DMS53 treated with DMSO at 0.1 percent for 48 hours (cell line): ENCODE measurements around the gene PBX3.

Source experiments
- DNase-seq: peaks from one replicate; lab custom pipeline; 2025; ENCODE audit not compliant: unreplicated experiment; lab: John Stamatoyannopoulos, UW

PBX3 gene

DNA sequence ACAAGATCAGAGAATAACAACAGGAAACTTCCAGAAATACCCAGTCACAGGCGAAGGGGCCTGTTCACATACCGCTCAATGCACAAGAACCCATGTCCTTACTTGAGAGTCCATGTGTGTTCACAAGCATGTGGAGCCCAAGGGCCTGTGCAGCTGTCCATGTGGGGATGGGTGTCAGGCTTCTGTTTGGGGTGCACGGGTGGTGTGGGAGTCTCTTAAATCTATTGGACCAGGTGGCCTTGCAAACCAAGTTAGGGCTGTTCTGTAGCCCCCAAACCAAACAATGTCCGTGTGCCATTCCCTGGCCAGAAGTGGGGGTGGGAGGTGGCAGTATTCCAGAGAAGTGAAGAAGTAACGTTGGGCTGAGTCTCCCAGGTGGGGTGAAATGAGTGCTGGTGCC, 222.3 kb downstream of the PBX3 start:
- no peak for DNase-seq

DNA sequence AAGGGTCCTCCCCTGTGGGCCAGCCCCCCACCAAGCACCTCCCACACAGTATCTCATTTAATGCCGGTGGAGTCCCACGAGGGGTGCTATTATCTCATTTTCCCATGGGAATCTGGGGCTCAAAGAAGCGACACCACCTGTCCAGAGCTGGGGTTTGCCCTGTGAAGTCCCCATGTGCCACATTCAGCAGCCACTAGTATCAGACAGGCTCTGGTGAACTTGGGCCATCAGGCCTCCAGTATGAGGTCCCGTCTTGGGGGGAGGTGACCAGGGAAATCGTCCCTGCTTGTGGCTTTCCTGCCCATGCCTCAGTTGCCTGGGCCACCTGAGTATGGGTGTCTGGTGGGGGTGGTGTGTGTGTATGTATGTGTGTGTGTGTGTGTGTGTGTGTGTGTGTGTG, 222.7 kb downstream of the PBX3 start:
- no peak for DNase-seq

DNA sequence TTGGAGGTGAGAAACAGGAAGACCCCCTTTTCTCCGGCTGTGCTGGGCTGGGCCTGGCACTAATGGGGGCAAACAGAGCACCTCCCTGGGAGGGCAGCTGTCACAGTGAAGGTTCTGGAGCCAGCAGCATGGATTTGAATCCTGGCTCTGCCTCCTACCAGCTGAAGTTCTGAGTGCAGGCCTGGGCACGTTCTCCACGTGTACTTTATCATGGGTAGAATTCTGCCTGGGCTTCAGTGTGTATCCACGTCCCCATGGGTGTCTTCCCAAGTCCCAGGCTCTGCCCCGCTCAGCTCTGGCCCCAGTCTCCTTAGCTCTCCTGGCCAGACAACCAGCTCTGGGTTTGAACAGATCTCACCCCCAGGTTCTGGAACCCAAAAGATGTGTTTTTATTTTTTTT, 223.2 kb downstream of the PBX3 start:
- no peak for DNase-seq

DNA sequence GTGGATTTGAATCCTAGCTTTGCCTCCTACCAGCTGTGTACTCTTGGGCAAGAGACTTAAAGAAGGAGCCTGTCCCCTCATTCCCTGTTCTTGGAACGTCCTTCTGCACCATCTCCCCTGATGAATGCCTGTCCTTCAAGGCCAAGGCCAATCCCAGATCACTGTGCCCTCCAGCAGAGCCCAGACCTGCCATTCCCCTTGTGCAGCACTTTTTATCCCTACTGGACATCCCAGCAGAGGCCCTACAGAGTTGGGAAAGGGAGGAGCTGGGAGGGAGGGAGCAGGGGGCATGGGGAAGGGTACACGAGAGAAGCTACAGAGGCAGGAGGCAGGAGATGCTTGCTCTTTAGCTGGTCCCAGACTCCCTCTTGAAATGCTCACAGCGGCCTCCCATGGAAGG, 223.9 kb downstream of the PBX3 start:
- no peak for DNase-seq

DNA sequence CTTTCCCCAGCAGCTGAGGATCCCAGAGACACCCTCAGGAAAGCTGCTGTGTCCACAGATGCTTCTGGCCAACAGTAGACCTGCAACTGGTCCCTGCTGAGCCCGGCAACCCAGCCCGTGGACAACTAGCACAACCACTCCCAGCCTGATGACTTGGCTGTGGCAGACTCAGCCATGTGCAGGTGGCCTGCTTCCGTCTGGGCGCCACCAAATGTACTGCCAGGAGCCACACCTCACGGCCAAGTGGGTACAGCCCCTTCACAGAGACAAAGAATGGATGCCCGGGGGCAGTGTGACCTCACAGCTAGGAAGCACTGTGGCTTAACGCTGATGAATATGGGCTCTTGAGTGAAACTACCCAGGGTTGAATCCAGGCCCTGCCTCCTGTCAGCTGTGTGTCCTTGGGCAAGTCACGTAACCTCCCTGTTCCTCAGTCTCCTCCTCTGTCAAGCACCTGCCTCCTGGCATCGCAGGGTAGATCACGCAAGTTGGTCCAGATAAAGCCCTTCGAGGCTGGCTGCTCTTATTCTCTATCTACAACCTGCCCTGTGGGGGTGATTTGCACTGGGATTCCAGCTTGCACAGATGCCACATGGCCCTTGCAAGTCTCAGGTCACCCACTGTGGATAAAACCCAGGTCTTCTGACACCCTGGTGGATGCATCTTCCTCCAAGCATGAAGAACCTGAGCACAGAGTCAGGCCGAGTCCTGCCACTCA, 225.0 kb downstream of the PBX3 start:
- no peak for DNase-seq

DNA sequence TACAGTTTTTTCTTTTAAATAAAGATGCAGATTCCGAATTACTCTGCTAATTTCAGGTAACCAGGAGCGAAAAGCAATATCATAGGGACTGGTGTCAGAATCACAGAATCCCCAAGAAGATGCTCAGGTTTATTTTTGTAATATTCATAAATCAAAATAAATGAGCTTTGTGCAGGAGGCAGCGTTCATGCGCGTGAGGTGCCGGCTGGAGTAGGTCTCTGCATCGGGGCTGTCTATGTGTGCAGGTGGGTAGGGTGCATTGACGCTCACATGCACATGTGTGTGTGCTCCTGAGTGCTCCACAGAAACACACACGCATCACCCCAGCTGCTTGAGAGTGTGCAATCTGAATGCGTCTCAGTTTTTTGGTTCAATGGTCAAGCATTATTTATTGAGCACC, 226.4 kb downstream of the PBX3 start:
- DNase-seq = no peak

DNA sequence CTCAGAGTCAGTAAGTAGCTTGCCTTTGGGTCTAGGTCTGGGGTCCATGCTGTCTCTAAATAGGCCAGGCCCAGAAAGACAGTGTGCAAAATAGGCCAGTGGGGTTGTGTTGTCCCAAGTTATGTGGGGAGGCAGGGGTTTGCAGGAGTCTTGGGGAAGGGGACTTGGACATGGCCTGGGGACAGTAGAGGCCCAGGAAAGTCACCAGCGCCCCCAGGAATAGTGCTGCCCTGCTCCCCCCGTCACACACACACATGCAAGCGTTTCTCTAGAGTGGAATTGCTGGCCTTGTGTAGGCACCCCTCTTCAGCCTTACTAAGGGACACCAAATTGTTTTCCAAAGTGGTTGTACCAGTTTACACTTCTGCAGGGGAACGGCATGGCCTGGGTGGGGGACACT, 227.5 kb downstream of the PBX3 start:
- DNase-seq = no peak

DNA sequence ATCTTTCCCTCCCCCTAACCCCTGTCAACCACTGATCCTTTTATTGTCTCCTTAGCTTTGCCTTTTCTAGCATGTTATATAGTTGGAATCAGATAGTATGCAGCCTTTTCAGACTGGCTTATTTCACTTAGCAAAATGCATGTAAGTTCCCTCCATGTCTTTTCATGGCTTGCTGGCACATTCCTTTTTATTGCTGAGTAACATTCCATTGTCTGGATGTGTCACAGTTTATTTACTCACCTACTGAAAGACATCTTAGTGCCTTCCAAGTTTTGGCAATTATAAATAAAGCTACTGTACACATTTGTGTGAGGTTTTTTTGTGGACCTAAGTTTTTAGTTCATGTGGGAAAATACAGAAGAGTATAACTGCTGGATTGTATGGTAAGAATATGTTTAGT, 230.1 kb downstream of the PBX3 start:
- DNase-seq = no peak

DNA sequence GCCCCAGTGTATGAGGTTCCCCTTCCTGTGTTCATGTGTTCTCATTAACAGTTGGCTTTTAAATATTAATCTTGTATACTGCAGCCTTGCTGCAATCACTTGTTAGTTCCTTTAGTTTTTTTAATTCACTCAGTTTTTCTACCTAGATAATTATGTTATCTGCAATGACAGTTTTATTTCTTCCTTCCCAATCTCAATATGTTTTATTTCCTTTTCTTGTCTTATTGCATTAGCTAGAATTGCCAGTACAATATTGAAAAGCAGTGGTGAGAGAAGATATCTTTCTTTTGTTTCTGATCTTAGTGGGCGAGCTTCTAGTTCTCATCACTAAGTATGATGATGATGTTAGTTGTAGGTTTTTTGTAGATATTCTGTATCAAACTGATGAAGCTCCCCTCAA, 232.2 kb downstream of the PBX3 start:
- no peak for DNase-seq

DNA sequence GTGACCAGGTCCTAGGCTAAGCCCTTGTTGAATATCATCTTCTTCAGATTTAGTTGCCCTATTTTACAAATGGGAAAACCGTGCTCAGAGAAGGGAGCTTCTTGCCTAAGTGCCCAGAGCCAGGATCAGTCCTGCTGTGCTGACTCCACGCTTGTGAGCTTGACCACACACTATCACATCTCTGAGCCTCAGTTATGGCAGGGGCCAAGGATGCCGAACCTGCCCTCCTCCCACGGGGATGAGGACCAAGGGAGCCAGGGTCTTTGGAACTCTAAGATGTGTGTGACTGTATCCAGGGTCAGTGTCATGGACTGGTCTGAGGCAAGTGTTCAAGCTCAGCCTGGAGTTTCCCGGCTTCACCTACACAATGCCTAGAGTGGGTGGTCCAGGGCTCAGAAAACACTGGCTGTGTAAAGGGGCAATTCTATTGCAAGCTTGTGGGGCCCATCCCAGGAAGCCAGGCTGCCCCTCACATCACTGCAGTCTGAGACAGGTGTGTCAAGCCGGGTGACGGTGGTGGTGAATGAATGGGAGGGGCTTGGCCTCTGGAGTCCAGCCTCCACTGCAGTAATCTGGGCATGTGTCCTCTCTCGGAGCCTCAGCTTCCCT, 235.7 kb downstream of the PBX3 start:
- no peak for DNase-seq

DNA sequence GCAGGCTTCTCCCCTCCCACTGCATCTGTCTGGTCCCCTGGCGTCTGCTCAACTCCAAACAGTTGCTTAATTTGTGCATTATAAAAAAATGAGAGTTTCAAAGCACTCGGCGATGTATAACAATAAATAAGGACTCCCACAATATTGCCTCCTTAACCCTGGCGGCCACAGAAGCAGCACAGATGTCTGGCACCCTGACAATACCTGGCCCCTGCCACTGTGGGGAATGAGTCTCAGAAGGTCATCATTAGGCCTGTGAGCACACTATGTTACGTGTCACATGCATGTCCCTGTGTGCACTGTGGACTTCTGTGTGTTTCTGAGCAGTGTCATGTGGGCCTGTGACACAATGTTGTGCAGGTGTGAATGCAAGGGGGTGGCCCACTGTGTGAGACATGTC, 236.5 kb downstream of the PBX3 start:
- no peak for DNase-seq

DNA sequence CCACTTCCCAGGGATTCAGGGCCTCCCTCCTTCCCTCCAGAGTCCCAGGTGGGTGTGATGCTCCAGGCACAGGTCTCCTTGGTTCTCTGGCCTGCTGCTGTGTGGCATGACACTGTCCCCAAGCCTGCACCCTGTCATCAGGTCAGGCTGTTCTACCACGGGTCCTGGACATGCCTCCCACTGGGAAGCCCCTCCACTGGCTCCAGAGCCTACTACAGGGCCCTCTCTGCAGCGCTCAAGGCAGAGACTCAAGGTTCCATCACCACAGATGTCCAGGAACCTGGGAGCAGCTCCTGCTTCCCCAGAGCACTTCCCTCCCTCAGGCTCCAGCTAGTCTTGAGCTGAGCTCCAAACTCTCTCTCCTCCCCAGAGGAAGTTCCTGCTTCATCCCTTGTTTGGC, 237.3 kb downstream of the PBX3 start:
- DNase-seq = no peak

DNA sequence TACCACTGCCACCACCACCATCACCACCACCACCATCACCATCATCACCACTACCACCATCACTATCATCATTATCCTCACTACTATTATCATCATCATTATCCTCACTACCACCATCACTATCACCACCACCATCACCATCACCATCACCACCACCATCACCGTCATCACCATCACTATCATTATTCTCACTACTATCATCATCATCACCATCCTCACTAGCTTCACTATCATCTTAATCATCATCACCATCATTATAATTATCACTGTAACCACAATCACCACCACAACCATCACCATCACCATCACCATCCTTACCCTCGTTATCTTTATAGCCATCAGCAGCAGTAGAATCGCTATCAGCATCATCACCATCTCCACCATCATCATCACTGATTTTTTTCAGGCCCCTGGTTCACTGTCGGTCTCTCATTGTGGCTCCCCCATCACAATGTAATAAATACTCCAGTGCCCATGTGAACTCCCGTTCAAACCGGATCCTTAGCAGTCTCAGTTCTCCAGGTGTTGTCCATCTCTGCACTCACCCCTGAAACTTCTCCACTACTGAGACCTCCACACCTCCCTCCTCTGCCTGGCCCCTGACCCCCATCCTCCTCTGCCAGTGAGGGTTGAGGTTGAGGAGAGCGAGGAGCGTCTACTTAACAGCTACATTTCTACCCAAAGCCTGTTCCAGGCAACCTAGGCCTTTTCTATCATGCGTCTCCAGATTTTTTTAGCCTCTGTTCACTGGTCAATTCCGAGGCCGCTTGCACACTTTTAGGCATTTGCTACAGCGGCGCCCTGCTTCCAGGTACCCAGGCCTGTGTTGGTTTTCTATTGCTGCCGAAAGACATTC, 238.2 kb downstream of the PBX3 start:
- DNase-seq = no peak

DNA sequence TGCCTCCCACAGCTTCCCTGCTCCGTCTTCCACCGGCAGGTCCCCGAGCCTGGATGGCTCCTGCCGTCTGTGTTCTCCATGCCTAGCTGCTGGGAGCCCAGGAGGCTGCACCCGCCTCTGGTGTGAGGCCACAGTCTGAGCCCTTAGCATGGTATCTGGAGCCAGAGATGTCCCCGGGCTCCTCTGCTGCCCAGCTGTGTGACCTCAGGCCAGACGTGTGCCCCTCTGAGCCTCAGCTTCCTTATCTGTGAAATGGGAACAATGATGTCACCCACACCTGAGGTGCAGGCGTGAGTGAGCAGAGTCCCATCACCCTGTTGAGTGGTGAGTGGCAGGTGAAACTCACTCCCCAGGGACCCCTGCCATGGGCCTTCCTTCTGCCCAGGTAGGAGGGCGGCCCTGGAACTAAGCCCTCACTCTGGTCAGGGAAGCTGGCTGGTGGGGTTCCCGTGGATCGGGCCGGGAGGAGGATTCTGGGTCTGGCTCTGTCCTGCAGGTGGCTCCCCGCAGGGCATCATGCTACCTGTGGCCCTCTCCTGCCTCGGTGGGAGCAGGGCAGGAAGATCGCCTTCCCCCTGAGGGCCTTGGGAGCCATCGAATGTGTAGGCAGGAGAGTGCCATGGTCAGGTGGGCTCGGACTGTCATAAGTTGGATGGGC, 239.0 kb downstream of the PBX3 start:
- no peak for DNase-seq

DNA sequence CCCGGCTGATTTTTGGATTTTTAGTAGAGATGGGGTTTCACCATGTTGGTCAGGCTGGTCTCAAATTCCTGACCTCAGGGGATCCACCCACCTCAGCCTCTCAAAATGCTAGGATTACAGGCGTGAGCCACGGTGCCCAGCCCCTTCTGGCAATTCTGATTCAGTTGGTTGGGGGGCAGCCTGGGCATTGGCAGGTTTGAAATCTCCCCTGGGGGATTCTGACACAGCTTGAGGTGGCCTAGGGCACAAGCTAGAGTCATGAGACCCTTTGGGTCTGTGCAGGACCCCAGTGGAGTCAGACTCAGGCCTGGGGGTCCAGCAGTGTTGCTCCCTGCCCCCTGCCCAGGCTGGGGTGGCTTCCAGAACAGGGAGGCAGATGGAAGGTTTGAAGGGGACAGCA, 239.8 kb downstream of the PBX3 start:
- DNase-seq = no peak

DNA sequence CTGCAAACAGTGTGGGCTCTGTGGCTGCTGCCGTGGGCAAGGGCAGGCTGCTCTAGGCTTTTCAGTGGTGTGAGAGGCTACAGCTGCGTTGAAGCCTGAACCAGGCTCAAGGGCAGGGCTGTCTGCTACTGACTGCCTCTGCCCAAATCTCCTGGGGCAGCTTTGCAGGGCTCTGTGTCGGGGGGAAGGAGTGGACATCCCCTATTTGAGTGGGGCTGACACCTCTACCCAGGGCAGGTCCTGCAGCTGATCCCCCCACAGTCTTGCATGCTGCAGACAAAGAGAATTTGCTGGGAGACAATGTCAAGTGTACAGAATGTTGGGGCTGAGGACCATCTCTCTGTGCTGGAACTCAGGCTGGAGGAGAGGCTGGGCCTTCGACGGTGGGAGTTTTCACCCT, 240.2 kb downstream of the PBX3 start:
- no peak for DNase-seq

DNA sequence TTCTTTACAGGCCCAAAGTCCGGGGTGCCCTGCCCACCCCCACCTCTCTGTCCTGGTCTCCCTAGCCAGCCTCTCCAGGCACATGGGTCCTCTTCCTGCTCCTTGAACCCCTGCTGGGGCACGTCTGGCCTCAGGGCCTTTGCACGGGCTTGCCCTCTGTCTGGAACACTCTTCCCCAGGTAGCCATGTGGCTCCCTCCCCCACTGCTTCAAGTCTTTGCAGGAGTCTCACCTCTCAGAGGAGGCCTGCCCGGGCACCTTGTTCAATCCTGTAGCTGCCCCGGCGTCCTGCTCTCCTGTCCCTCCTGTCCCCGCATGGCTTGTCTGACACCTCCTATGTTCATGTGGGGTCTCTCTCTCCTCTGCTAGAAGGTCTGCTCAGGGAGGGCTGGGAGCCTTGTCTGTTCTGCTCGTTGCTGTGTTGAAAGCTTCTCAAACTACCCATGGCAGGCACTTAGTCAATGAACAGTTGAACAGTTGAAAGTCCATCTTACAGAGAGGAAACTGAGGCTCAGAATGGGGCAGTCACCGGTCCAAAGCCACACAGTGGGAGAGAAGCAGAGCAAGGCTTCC, 241.4 kb downstream of the PBX3 start:
- DNase-seq = no peak

DNA sequence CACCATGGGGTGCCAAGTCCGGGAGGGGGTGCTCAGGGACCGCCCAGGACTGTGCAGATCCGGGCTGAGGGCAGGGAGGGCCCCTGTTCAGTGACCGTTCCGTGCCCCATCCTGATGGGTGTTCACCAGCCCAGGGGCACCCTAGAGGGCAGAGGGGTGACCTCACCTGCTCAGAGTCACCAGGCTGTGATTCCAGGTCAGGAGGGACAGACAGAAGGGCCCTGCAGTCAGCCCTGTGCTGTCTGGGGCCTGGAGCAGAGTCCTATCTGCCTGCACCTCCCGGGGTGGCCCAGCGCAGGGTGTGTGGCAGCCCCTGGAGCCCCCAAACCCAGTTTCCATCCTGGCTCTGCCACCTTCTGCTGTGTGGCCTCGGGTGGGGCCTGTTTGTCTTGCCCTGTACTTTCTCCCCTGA, 241.9 kb downstream of the PBX3 start:
- no peak for DNase-seq

DNA sequence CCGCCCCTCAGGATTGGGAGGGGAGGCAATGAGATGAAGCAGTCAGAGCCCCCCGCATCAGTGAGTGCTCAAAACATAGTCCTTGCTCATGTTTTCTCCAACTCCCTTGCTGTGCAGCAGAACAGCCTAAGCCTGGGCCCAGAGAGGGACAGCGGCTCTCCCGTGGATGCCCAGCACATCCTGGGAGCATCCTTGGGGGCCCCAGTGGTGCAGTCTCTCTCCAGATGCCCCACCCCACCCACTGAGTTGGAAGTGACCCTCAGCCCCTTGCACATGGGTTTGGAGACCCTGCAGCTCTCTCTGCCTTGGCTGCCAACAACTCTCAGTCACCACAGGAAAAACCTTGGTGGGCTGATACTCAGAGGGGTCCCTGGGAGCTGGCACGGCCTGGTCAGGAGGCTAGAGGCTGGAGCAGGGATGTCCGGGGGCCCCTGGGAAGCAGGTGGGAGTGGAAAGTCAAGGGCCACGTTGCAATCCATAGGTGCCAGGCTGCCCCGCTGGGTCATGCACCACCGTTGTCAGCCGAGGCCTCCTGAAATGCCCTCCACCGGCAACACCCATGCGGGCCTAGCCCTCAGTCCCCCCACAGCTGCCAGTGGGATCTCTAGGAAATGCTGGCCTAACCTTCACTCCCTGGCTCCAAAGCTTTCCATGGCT, 242.5 kb downstream of the PBX3 start:
- DNase-seq = no peak

DNA sequence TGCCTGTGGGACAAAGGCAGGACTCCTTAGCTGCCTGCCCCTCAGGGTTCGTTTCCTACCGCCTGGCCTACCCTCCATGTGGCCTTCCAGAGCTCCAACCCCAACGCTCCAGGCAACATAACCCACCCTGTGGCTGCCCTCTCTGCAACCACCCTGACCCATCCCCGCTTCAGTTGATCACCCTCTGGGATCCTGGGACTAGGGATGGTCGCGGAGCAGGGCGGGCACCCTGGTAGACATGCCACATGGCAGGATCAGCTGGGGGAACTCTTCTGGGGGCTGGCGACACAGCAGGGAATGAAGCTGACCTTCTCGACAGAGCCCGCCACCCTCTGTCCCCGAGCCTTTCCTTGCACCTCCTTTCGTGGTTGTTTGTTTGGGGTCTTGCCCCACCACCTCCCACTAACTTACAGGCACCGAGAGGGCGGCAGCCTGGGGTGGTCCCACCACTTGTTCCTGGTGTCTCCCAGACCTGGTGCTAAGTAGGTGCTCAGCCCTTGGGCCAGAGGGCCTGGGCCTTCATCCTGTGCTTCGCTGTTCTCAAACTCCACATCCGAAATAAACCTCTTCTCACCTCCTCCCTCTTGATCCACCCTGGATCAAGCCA, 243.1 kb downstream of the PBX3 start:
- DNase-seq = no peak
